Neural progenitor cell (in vitro differentiated cells): ENCODE measurements around the gene CHD5.

Experiments used
- EZH2 ChIP-seq: fragments of 200-600 bp; sonication (generic); IDR thresholded peaks from 2 replicates; pipeline ENCODE4 v1.6.1; 2017; ENCODE audit warnings: antibody characterized with exemption, mild to moderate bottlenecking, moderate library complexity
- TF ChIP-seq, protein P1 (sequence below): fragments of 200-600 bp; sonication (generic); IDR thresholded peaks from 2 replicates; pipeline ENCODE4 v1.5.1; 2017; ENCODE audit warnings: antibody characterized with exemption, mild to moderate bottlenecking

DNA sequence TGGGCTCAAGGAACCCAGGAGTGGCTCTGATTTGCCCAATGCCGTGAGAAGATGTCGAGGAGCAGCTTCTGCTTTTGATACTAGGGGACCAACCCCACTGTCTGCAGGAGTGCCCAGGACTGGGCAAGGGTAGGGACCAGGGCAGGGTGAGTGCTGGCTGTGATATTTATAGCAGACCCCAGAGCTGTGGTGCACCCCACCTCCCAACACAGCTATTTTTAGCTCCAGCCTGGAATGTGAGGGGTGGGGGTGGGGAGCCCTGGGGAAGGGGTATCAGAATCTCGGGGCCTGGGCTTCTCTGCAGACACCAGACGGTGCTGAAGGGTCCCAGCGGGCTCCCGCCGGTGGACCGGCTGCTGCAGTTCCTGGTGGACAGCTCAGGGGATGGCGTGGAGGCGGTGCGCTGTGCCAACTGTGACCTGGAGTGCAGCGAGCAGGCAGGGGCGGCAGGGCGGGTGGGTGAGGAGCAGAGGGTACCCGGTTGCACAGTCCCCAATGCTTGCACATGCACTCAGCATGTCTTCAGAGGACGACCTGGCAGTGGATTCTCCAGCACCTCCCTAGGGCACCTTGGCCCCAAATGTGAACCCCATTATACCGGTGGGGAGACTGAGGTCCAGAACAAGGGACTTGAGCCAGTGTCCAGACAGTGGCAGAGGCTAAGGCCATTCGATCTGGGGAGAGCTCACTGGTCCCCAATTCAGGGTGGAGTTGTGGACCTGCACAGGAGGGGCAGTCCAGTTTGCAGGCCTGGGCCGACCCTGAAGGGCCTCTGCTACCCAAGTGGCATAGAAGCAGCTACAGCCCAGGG is 27.2 kb upstream of the CHD5 start:
- TF ChIP-seq, protein P1, sequence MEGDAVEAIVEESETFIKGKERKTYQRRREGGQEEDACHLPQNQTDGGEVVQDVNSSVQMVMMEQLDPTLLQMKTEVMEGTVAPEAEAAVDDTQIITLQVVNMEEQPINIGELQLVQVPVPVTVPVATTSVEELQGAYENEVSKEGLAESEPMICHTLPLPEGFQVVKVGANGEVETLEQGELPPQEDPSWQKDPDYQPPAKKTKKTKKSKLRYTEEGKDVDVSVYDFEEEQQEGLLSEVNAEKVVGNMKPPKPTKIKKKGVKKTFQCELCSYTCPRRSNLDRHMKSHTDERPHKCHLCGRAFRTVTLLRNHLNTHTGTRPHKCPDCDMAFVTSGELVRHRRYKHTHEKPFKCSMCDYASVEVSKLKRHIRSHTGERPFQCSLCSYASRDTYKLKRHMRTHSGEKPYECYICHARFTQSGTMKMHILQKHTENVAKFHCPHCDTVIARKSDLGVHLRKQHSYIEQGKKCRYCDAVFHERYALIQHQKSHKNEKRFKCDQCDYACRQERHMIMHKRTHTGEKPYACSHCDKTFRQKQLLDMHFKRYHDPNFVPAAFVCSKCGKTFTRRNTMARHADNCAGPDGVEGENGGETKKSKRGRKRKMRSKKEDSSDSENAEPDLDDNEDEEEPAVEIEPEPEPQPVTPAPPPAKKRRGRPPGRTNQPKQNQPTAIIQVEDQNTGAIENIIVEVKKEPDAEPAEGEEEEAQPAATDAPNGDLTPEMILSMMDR, result no peak
- TF ChIP-seq EZH2, result no peak
